Measurements from ENCODE around the gene CSF3. TPM values are rescaled to one million over a fixed set of nuclear protein-coding genes. Genes with fewer than 3 reads are reported as not detected.

The CSF3 gene
- total and polyA plus RNA-seq, 2 donors (not counting 1 experiment from before 2014, with no cell fraction given) = 0.09 TPM; not detected in 1

GRCh38 chr17:40023590-40024292 lies 8.5 kb downstream of the CSF3 start:
- ChIA-PET CTCF (interaction anchor here (0.6 to 5.9 kb wide), 3 partner anchors 10 to 116 kb away, joined by 3 to 55 read pairs (median 52); partner anchors contain the start of genes CASC3 and CSF3), POLR2A (no interaction called here)
- Mint-ChIP-seq H3K4me3 (no peak overlapping the region), H3K9me3 (ENCODE audit: insufficient read depth) (no peaks in the 10 kb centered on the region), H3K4me1 (peaks cover 4% of the 10 kb centered on the region), H3K27me3 (no peaks in the 10 kb centered on the region), H3K27ac (no peak overlapping the region)
- Histone ChIP-seq H3K9me3 (ENCODE audit: control extremely low read depth in 1 of 3, control insufficient read depth in 2 of 3, insufficient read depth in 1 of 3, low read length in 2 of 3) (no peaks in the 10 kb centered on the region), H3K4me2 (replicated peaks; ENCODE audit: low read depth, low read length, poor library complexity, severe bottlenecking) (no peak overlapping the region), H3K79me2 (ENCODE audit: control insufficient read depth, insufficient read depth, low read length) (no peaks in the 10 kb centered on the region), H3K4me1 (ENCODE audit: control insufficient read depth in 2 of 2, insufficient read depth in 2 of 2, low read length in 2 of 2) (peaks cover 0 to 5% of the 10 kb centered on the region in 2 donors), H3K27ac (ENCODE audit: low read length in 2 of 2) (no peak overlapping the region), H2AFZ (ENCODE audit: insufficient read depth, low read depth, low read length, poor library complexity, severe bottlenecking) (no peak overlapping the region), H4K20me1 (ENCODE audit: control insufficient read depth, insufficient read depth, low read length, poor library complexity, severe bottlenecking) (no peaks in the 10 kb centered on the region), H3K36me3 (replicated peaks in 1 of 2; ENCODE audit: control extremely low read depth in 1 of 2, control insufficient read depth in 1 of 2, extremely low read depth in 1 of 2, insufficient read depth in 2 of 2, low read length in 1 of 2) (peaks cover 0 to 74% of the 10 kb centered on the region in 2 experiments), H3K9ac (ENCODE audit: low read length) (no peak overlapping the region), H3K4me3 (ENCODE audit: control extremely low read depth in 1 of 5, extremely low read depth in 1 of 5, insufficient read depth in 1 of 5, low read depth in 2 of 5, low read length in 4 of 5) (no peak overlapping the region), H3K27me3 (replicated peaks in 1 of 4; ENCODE audit: control extremely low read depth in 1 of 4, control insufficient read depth in 3 of 4, insufficient read depth in 4 of 4, low read length in 3 of 4) (no peaks in the 10 kb centered on the region)
- TF ChIP-seq EZH2 (IDR thresholded peaks at IDR 0.05; ENCODE audit: borderline replicate concordance, insufficient read depth, low read depth, low read length, poor library complexity, severe bottlenecking) = no peak
- no peak for TF ChIP-seq CTCF (IDR thresholded peaks at IDR 0.05)
- no peak for ATAC-seq (ENCODE audit: low read depth)
- no peak for DNase-seq
- intact Hi-C loops (cut with micrococcal nuclease) = no loop called here
- WGBS (ENCODE audit: insufficient coverage) = 79% methylated on average over 2 of the region's 10 CpGs

GRCh38 chr17:40024901-40025300 lies 9.7 kb downstream of the CSF3 start:
- DNase-seq = no peak
- Histone ChIP-seq H3K4me1 (ENCODE audit: control insufficient read depth in 2 of 2, insufficient read depth in 2 of 2, low read length in 2 of 2) (peaks cover 0 to 5% of the 10 kb centered on the region in 2 donors), H4K20me1 (ENCODE audit: control insufficient read depth, insufficient read depth, low read length, poor library complexity, severe bottlenecking) (no peaks in the 10 kb centered on the region), H3K36me3 (replicated peaks in 1 of 2; ENCODE audit: control extremely low read depth in 1 of 2, control insufficient read depth in 1 of 2, extremely low read depth in 1 of 2, insufficient read depth in 2 of 2, low read length in 1 of 2) (peaks cover 0 to 74% of the 10 kb centered on the region in 2 experiments), H2AFZ (ENCODE audit: insufficient read depth, low read depth, low read length, poor library complexity, severe bottlenecking) (no peak overlapping the region), H3K9me3 (ENCODE audit: control extremely low read depth in 1 of 3, control insufficient read depth in 2 of 3, insufficient read depth in 1 of 3, low read length in 2 of 3) (no peaks in the 10 kb centered on the region), H3K4me3 (ENCODE audit: control extremely low read depth in 1 of 5, extremely low read depth in 1 of 5, insufficient read depth in 1 of 5, low read depth in 2 of 5, low read length in 4 of 5) (no peak overlapping the region), H3K27ac (ENCODE audit: low read length in 2 of 2) (no peak overlapping the region), H3K4me2 (replicated peaks; ENCODE audit: low read depth, low read length, poor library complexity, severe bottlenecking) (no peak overlapping the region), H3K79me2 (ENCODE audit: control insufficient read depth, insufficient read depth, low read length) (no peaks in the 10 kb centered on the region), H3K9ac (ENCODE audit: low read length) (no peak overlapping the region), H3K27me3 (replicated peaks in 1 of 4; ENCODE audit: control extremely low read depth in 1 of 4, control insufficient read depth in 3 of 4, insufficient read depth in 4 of 4, low read length in 3 of 4) (no peaks in the 10 kb centered on the region)
- Mint-ChIP-seq H3K4me3 (no peak overlapping the region), H3K4me1 (peaks cover 4% of the 10 kb centered on the region), H3K27me3 (no peaks in the 10 kb centered on the region), H3K9me3 (ENCODE audit: insufficient read depth) (no peaks in the 10 kb centered on the region), H3K27ac (no peak overlapping the region)
- intact Hi-C loops (cut with micrococcal nuclease) = no loop called here
- WGBS (ENCODE audit: insufficient coverage) = over 99% methylated on average over 8 of the region's 8 CpGs
- ATAC-seq (ENCODE audit: low read depth) = no peak
- TF ChIP-seq CTCF (IDR thresholded peaks at IDR 0.05) (no peak), EZH2 (IDR thresholded peaks at IDR 0.05; ENCODE audit: borderline replicate concordance, insufficient read depth, low read depth, low read length, poor library complexity, severe bottlenecking) (no peak)
- ChIA-PET POLR2A (no interaction called here), CTCF (interaction anchor here (0.7 to 5.9 kb wide), 7 partner anchors 11 to 265 kb away, joined by 3 to 55 read pairs (median 5); partner anchors contain the start of genes CSF3 and MED24)

All from B cell (primary cell).